Kasumi-1 (cell line): ENCODE results near the gene C14orf39.
"Not testable (repeated sequence)": the region's sequence is repeated elsewhere in the genome, so short reads cannot be mapped to it uniquely, and the experiment has no call there.

ENCODE experiments used
- DNase-seq, 2 experiments: peaks; one replicate each; lab custom pipeline; 2025; lab: John Stamatoyannopoulos, UW

The C14orf39 gene

DNA sequence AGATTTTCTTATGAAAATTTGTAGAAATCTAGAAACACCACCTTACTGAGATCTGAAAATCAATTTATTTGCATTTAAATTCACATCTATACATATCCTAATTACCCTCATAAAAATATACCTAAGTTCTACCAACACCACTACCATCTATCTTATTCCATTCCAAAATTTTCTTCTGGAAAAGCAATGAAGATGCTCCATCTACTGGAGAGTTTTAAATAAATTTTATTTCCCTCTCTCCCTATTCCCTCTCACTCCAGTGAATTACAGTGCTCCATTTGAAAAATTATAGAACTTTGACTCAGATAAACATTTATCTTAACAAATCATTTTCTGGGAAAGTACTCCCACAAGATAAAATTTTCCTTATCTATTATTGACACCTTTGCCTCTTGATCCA is 2.3 kb upstream of the C14orf39 start:
- peak; percentile 14 to 23 for DNase-seq

- no peak for DNase-seq
Observed at GRCh38 chr14:60487211-60487610, 1.3 kb upstream of the C14orf39 start.

DNA sequence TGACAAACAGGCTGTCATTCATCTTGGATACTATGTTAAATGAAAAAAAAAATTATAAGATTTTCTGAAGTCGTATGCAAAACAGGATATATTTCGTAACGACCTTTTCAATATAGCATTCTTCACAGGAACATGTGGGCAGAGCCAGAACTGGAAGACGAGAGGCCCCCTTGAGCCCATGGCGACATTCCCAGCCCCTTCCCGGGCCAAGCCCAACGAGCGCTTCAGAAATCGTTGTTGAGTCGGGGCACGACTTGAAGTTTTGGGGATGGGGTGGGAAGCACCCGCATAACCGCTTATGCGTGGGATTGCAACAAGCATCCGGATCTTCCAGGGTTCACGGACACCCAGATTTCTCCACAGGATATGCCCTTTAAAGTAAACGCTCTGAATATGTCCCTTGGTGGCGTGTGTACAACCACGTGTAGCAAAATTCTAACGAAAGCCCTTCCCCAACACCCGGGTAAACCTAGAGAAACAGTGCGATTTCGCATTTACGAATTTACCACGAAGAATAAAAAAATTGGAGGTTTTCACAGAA is 736 bp downstream of the C14orf39 start:
- DNase-seq = no peak

DNA sequence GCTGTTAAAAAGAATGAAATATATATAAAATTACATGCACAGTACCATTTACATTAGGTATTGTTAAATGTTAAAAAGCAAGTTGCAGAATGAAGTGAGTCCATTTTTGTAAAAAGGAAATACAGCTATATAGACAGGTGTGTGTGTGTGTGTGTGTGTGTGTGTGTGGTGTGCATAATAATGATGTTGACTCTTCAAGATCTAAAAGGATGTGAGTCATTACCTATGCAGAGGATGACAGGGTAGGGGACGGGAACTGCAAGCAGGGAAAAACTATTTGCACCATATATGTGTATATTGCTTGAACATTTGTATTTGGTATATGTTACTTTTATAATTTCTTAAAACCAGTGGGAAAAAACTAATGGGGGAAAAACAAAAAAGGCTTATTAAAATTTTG is 3.1 kb downstream of the C14orf39 start:
- DNase-seq = no peak

GRCh38 chr14:60480248-60480647 is 5.6 kb downstream of the C14orf39 start:
- not testable (repeated sequence) for DNase-seq

- no peak for DNase-seq
Observed at GRCh38 chr14:60455875-60456274, 30.0 kb downstream of the C14orf39 start.

- DNase-seq = no peak
Observed at GRCh38 chr14:60430276-60430675, 55.6 kb downstream of the C14orf39 start.

DNA sequence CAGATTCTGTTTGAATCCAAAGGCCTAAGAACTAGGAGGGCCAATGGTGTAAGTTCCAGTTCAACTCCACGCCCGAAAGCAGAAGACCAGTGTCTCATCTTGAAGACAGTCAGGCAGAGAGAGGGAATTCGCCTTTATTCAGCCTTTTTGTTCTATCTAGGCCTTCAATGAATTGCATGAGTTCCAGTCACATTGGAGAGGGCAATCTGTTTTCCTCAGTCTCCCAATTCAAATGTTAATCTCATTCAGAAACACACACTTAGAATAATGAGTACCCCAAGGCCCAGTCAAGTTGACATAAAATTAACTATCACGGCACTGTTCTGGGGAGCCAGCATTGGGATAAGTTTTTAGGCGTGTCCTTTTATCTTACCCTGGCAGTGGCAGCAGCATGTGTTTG is 65.8 kb downstream of the C14orf39 start:
- DNase-seq = no peak

- not testable (repeated sequence) for DNase-seq
Observed at GRCh38 chr14:60397550-60397949, 88.3 kb downstream of the C14orf39 start.

GRCh38 chr14:60396718-60397343 is 89.0 kb downstream of the C14orf39 start:
- no peak for DNase-seq
